ENCODE results near the gene BHLHE23. TPM values are rescaled to one million over a fixed set of nuclear protein-coding genes. Genes with fewer than 3 reads are reported as not detected.
A peak's percentile ranks its signal among the peaks of the same experiment; 100 is the strongest.

BHLHE23 gene
- total RNA-seq: not detected

- no peak for DNase-seq
- peaks cover 22% of the 10 kb centered on the region for H3K4me1 Mint-ChIP-seq
- ATAC-seq: no peak
- H3K36me3 Mint-ChIP-seq: no peaks in the 10 kb centered on the region
- H3K4me3 Mint-ChIP-seq: no peak within 1 kb of the TSS
- CTCF ChIA-PET: interaction anchor here (3.6 kb wide), 1 partner anchor 36 kb away, joined by 27 read pairs; no protein-coding TSS in a partner anchor
- peak within 1 kb of the TSS; percentile 40 for H3K27ac Mint-ChIP-seq
- no peaks in the 10 kb centered on the region for H3K9me3 Mint-ChIP-seq (ENCODE audit: low read depth)
- H3K27me3 Mint-ChIP-seq: peaks cover 72% of the 10 kb centered on the region
Observed at GRCh38 chr20:63006540-63007359, at the start of gene BHLHE23. TSS of gene BHLHE23 (minus strand) at chr20:63006964. CDS start at chr20:63006774, 190 bp downstream.

- H3K27ac Mint-ChIP-seq: no peak overlapping the region
- H3K27me3 Mint-ChIP-seq: peaks cover 3% of the 10 kb centered on the region
- H3K4me1 Mint-ChIP-seq: no peaks in the 10 kb centered on the region
- ATAC-seq (no peak), DNase-seq (no peak)
- no peak overlapping the region for H3K4me3 Mint-ChIP-seq
- H3K9me3 Mint-ChIP-seq (ENCODE audit: low read depth): no peaks in the 10 kb centered on the region
- CTCF ChIA-PET: interaction anchor here (0.6 to 1.5 kb wide), 2 partner anchors 46 to 88 kb away, joined by 3 to 5 read pairs; no protein-coding TSS in a partner anchor
- no peaks in the 10 kb centered on the region for H3K36me3 Mint-ChIP-seq
Observed at GRCh38 chr20:63055575-63056235, 48.9 kb upstream of the BHLHE23 start.

GRCh38 chr20:63054681-63055240, 48.0 kb upstream of the BHLHE23 start:
- Mint-ChIP-seq H3K36me3 (no peaks in the 10 kb centered on the region), H3K9me3 (ENCODE audit: low read depth) (no peaks in the 10 kb centered on the region), H3K27me3 (peaks cover 3% of the 10 kb centered on the region), H3K27ac (no peak overlapping the region), H3K4me1 (no peaks in the 10 kb centered on the region), H3K4me3 (no peak overlapping the region)
- CTCF ChIA-PET: interaction anchor here (0.6 to 0.9 kb wide), 2 partner anchors 89 to 125 kb away, joined by 3 to 4 read pairs; no protein-coding TSS in a partner anchor
- ATAC-seq: no peak
- no peak for DNase-seq

- no peak overlapping the region for H3K27ac Mint-ChIP-seq
- CTCF ChIA-PET: no interaction called here
- no peak overlapping the region for H3K4me3 Mint-ChIP-seq
- no peaks in the 10 kb centered on the region for H3K9me3 Mint-ChIP-seq (ENCODE audit: low read depth)
- H3K36me3 Mint-ChIP-seq: no peaks in the 10 kb centered on the region
- DNase-seq (no peak), ATAC-seq (no peak)
- no peaks in the 10 kb centered on the region for H3K4me1 Mint-ChIP-seq
- peaks cover 3% of the 10 kb centered on the region for H3K27me3 Mint-ChIP-seq
Observed at GRCh38 chr20:63054103-63054474, 47.3 kb upstream of the BHLHE23 start.

- no peaks in the 10 kb centered on the region for H3K36me3 Mint-ChIP-seq
- H3K4me1 Mint-ChIP-seq: no peaks in the 10 kb centered on the region
- CTCF ChIA-PET: interaction anchor here (1.4 kb wide), 1 partner anchor 83 kb away, joined by 3 read pairs; no protein-coding TSS in a partner anchor
- DNase-seq (no peak), ATAC-seq (no peak)
- peaks cover 3% of the 10 kb centered on the region for H3K27me3 Mint-ChIP-seq
- H3K4me3 Mint-ChIP-seq: no peak overlapping the region
- H3K27ac Mint-ChIP-seq: no peak overlapping the region
- no peaks in the 10 kb centered on the region for H3K9me3 Mint-ChIP-seq (ENCODE audit: low read depth)
Observed at GRCh38 chr20:63053432-63054102, 46.8 kb upstream of the BHLHE23 start.

GRCh38 chr20:63052571-63053431, 46.0 kb upstream of the BHLHE23 start:
- H3K36me3 Mint-ChIP-seq: no peaks in the 10 kb centered on the region
- no peak for ATAC-seq
- no peaks in the 10 kb centered on the region for H3K4me1 Mint-ChIP-seq
- CTCF ChIA-PET: interaction anchor here (1.4 kb wide), 1 partner anchor 82 kb away, joined by 3 read pairs; no protein-coding TSS in a partner anchor
- no peaks in the 10 kb centered on the region for H3K9me3 Mint-ChIP-seq (ENCODE audit: low read depth)
- H3K4me3 Mint-ChIP-seq: no peak overlapping the region
- no peak for DNase-seq
- no peak overlapping the region for H3K27ac Mint-ChIP-seq
- H3K27me3 Mint-ChIP-seq: peaks cover 3% of the 10 kb centered on the region

GRCh38 chr20:63051911-63052310, 45.1 kb upstream of the BHLHE23 start:
- no peak for ATAC-seq
- peaks cover 3% of the 10 kb centered on the region for H3K27me3 Mint-ChIP-seq
- no peak overlapping the region for H3K27ac Mint-ChIP-seq
- CTCF ChIA-PET: no interaction called here
- no peaks in the 10 kb centered on the region for H3K4me1 Mint-ChIP-seq
- DNase-seq: no peak
- H3K4me3 Mint-ChIP-seq: no peak overlapping the region
- no peaks in the 10 kb centered on the region for H3K9me3 Mint-ChIP-seq (ENCODE audit: low read depth)
- no peaks in the 10 kb centered on the region for H3K36me3 Mint-ChIP-seq

GRCh38 chr20:63051186-63051860, 44.6 kb upstream of the BHLHE23 start:
- Mint-ChIP-seq H3K4me1 (no peaks in the 10 kb centered on the region), H3K27ac (no peak overlapping the region)
- DNase-seq: no peak

GRCh38 chr20:63050406-63050805, 43.6 kb upstream of the BHLHE23 start:
- ATAC-seq (no peak), DNase-seq (no peak)
- Mint-ChIP-seq H3K36me3 (no peaks in the 10 kb centered on the region), H3K27me3 (peaks cover 3% of the 10 kb centered on the region), H3K27ac (no peak overlapping the region), H3K9me3 (ENCODE audit: low read depth) (no peaks in the 10 kb centered on the region), H3K4me3 (no peak overlapping the region), H3K4me1 (no peaks in the 10 kb centered on the region)
- CTCF ChIA-PET: no interaction called here

More at GRCh38 chr20:63051186-63051860, 44.6 kb upstream of the BHLHE23 start:
- Mint-ChIP-seq H3K27me3 (peaks cover 3% of the 10 kb centered on the region), H3K36me3 (no peaks in the 10 kb centered on the region), H3K9me3 (ENCODE audit: low read depth) (no peaks in the 10 kb centered on the region), H3K4me3 (no peak overlapping the region)
- CTCF ChIA-PET: no interaction called here
- no peak for ATAC-seq

- Mint-ChIP-seq H3K4me1 (no peaks in the 10 kb centered on the region), H3K4me3 (no peak overlapping the region), H3K27me3 (peaks cover 3% of the 10 kb centered on the region), H3K27ac (no peak overlapping the region), H3K9me3 (ENCODE audit: low read depth) (no peaks in the 10 kb centered on the region), H3K36me3 (no peaks in the 10 kb centered on the region)
- DNase-seq (no peak), ATAC-seq (no peak)
- CTCF ChIA-PET: no interaction called here
Observed at GRCh38 chr20:63049561-63050221, 42.9 kb upstream of the BHLHE23 start.

- Mint-ChIP-seq H3K9me3 (ENCODE audit: low read depth) (no peaks in the 10 kb centered on the region), H3K27me3 (peaks cover 3% of the 10 kb centered on the region), H3K27ac (no peak overlapping the region), H3K36me3 (no peaks in the 10 kb centered on the region), H3K4me1 (no peaks in the 10 kb centered on the region), H3K4me3 (no peak overlapping the region)
- DNase-seq: no peak
- CTCF ChIA-PET: no interaction called here
- no peak for ATAC-seq
Observed at GRCh38 chr20:63049191-63049518, 42.4 kb upstream of the BHLHE23 start.
